HG03108 (cell line): Measurements from ENCODE around the gene PAX5.

Experiments used
- ATAC-seq: cut with Tn5 transposase; IDR thresholded peaks from one replicate; pipeline ENCODE4 v1.9.1; 2021; ENCODE audit warnings: moderate library complexity; ENCODE audit not compliant: unreplicated experiment

The PAX5 gene

DNA sequence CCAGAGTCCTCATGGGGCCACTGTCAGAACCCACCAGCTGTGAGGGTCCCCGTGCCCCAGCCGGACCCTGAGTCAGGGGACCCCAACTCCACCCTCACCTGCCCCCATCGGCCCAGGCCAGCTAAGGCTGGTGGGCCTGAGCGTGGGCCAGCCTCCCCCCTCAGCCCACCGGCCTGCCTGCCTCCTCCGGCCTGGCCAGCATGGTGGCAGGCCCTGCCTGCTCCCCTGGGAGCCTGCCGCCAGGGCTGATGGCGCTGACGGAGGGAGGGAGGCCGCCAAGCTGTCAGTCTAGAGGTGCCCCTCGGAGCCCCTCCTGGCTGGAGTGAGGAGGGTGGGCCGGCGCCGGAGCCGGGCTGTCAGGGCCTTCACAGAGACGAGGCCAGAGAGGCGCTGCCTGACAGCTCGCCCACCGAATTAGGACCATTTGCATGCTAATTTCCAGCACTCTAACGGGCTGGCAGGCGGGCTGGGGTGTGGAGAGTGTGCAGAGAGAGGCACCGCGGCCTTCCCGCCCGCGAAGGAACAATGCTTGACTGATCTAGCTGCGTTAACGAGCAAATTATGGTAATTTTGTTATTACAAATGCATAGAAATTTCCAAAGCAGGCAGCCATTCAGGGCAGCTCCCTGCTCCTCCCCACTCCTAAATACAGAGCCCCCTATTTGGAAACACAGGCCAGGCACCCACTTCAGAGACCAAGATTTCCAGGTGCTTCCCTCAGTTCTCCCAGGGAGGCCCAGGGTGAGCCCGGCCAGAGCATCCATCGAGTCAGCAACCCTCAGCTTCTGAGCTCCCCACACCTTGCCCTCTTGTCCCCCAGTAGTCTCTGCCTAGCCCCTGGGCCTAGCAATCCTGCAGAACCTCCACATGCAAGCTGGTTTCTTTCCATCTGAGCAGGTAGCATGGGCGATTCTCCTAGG, 169.3 kb downstream of the PAX5 start:
- no peak for ATAC-seq

DNA sequence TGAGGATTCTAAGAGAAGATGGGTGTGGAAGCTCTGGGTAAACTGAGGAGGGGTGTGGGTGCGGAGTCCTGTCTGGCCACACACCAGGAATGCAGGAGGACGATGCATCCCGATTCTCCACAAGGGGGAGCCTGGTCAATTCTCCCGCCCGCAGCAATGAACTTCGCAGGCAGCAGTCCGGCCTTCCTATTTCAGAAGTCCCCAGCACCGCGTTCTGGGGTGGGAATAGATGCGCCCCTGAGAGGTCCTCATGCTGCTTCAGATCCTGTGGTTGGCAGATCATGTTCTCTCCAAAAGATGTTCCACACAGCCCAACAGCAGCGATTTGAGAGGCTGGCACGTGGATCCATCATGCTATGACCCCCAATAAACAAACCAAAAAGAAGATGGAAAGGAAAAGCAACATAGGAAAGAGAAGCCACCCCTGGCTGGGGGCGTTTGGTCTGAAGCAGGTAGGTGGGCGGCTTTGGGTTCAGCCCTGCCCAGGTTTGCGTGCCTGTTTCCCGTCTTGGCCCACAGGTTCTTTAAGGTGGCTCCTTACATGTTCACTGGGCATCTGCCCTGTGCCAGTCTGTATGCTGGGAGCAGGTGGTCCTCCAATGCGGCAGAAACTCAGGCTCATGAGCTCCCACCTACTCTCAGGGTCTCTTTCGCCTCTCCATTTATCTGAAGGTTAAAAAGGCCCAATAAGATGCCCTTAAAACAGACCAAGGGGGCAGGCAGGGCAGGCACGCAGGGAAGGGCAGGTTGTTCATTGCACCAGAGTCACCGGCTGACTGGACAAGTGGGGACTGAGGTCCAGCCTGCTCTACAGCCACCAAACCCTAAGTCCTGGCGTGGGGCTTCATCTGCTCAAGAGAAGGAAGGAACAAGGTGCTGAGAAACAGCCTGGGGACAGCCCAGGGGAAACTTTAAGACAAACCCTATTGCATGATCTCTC, 171.6 kb downstream of the PAX5 start:
- ATAC-seq = no peak

DNA sequence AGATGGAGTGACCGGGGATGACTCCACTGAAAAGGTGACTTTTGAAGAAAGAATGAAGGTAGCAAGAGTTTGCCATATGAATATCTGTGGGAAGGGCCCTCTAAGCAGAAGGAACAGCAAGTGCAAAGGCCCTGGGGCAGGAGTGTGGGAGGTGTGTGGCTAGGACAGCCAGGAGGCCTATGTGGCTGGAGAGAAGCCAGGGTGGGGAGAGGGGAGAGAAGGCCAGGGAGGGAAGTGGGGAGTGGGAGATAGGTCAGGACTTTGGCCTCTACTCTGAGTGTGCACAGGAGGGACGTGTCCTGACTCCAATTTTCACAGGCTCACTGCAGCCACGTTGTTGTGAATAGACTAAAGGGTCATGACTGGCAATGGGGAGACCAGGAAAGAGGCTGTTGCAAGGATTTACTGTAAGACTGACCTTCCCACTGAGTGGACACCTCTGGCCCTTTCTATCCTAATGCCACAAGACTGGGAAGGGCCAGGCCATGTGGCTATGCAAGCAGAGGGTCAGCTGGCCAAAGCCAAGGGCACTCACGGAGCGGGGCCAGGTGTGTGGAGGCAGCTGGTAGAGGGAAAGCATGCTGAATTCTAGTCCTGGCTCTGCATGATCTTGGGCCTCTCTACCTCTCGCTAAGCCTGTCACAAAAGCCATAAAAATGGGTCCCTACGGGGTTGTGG, 172.4 kb downstream of the PAX5 start:
- no peak for ATAC-seq

DNA sequence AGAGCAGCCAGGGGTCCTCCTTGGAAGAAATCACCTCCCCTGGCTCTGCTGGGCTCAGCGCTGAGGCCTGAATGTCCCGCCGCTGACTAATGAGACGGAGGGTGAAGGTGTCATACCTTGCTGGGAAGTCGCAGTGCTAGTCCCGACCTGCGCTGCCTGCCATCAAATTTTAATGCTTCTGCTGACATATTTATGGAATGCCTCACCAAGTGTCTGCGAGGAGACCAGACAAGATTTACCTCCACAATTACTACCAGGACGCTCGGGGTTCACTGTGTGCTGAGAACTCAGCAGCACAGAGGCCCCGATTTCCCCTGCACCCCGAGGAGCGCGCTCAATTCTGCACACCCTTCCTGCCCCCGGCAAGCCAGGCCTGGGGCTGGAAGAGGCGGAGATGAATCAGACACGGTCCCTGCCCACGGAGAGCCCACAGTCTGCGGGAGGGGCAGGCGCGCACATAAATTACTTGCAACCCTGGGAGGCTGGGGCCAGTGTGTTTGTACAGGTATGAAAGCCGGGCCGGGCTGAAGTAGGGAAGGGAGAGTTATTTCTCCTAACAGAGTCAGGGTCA, 175.2 kb downstream of the PAX5 start:
- no peak for ATAC-seq

DNA sequence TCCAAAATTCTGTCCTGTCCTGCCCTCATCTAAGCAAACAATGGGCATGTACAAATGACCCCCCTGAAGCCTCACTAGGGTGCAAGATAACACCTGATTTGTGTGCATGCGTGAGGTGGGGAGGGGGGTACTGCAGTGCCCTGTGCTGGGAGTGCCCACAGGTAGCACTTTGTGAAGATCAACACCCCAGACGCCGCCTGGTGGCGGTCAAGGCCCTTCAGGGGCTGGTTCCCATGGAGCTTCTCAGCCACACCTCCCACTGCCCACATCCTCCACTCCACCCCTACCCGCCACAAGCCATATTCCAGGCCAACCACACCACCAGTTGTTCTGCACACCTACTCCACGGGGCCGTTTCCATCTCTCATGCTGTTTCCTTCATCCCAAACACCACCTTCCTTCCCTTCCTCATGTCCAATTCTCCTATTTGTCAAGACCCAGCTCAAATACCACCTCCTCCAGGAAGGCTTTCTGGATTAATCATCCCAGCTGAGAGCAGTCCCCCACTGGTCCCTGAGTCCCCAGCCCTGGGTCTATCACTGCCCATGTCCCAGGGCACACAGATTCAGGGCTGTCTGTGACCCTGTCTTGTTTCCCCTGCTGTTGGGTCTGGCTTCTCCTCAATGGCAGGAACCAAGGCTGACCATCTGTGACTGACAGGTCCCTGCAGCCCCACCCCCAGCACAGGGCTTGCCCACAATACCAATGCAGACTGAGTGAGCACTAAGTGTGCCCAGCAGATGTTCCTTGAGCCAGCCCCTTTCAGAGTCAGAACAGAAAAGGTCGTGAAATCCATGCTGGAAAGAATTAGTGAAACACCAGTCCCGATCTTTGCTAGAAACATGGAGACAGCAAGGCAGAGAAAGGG, 178.4 kb downstream of the PAX5 start:
- ATAC-seq = no peak

DNA sequence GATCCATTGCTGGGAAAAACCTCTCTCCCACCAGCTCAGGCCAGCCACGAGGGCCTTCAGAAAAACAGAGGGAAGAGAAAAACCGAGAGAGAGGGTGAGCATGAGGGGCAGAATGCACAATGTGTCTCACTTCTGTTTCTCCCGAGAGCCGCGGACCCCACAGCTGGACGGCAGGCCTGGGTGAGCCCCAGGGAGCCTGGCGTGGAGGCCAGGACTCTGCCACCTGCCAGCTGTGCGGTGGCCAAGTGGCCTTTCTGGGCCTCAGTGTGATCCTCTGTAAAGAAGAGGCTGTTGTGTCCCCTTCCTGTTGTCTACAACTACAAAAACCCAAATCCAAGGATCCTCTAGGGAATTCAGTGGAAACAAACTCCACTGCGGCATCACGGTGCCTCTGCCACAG, 179.3 kb downstream of the PAX5 start:
- no peak for ATAC-seq

DNA sequence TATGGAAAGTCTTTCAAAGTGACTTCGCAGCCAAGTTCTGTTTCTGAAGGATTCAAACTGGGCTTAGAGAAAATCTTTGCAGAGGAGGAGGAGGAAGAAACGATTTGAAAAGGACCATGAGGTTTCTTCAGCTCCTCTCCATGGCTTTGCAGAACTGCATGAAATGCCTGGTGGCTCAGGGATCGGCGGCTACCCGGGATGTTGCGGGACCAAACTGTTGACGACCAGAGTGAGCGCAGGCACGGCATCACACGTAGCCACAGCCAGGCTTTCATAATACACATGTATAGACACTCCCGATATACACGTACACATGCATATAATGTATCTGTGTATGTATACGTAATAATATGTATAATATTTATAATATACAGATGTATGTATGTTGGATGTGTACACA, 180.0 kb downstream of the PAX5 start:
- no peak for ATAC-seq

DNA sequence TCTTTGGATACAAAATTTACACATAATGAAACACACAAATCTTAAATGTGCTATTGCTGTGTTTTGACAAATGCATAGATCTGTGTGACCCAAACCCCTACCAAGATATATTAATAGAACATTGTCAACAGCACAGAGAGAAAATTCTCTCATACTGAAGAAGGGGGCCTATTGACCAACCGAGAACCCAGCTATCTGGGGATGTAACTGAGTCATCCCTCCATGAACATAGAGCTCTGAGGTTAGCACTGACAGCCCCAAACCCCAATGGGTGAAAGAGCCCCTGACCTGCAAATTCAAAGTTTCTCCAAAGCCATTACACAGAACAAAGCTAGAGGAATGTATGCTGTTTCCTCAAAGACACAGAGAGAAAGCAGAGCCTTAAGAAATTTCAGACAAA, 180.8 kb downstream of the PAX5 start:
- no peak for ATAC-seq

DNA sequence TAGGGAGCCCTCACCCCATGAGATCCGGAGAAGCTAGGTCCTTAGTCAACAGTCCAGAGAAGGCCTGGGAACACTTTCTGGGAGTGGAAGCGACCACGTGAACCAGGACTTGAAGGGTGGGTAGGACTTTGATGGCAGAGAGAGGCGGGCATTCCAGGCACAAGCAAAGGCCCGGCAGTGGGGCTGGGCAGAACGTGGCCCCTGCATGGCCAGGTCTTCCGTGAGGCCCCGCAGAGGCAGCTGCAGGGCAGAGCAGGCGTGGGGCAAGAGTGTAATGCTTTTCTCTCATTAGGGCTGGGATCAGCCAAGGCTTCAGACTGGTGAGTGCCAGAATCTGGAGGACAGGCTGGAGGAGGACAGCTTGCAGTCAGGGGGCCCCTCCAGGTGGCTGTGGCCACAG, 184.1 kb downstream of the PAX5 start:
- ATAC-seq = no peak

DNA sequence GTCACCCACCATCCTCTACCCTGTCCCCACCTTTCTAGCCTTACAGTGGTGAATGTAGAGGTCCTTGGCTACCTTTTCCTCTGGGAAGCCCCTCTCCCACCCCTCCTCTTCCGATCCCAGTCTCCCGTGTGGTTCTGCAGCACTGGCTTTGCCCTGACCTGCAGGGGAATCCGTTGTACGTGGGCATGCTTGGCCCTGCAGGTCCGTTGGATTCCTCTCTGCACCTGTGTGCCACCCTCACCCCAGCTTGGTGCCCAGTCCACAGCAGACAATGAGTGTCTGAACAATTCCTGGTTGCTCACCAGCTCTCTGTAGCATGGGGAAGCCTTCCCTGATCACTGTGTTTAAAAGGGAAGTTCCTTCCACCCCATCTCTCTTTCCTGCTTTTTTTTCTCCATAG, 185.1 kb downstream of the PAX5 start:
- ATAC-seq = no peak

DNA sequence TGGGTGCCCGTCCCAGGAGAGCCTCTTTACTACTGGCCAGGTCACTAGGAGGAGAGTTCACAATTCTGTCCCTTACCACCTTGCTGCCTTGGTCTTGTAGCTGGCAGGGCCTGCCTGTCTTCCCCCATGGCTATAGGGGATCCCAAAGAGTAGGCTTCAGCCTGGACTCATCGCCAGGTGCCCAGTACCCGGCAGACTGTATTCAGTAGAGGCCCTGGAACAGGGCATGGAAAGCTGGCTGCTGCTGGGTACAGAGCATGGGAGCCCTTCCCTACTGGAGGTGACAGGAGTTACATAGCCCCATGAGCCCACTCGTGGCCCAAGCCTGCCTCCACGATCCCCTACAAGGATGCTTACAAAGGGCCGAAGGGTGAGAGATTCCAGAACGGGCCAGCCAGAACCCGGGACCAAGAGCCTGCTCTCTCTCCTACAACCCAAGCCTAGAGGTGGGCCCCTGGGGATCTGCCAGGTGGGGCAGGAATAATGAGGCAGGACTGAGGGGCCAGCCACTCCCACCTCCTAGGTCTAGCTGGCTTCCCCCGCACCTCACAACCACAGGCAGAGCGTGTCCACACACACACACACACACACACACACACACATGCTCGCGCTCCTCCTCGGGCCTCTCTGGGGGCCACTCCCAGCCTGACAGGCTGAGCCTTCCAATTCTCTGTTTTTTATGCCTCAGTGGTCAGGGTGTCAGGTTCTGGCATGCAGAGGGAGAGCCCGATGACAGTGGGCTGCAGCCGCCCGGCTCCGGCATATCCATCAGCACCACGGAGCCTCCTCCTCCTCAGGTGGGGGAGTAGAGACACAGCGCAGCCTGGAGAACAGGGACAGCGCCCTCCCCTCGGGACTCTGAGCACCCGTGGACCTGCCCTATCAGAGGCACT, 186.0 kb downstream of the PAX5 start:
- no peak for ATAC-seq

DNA sequence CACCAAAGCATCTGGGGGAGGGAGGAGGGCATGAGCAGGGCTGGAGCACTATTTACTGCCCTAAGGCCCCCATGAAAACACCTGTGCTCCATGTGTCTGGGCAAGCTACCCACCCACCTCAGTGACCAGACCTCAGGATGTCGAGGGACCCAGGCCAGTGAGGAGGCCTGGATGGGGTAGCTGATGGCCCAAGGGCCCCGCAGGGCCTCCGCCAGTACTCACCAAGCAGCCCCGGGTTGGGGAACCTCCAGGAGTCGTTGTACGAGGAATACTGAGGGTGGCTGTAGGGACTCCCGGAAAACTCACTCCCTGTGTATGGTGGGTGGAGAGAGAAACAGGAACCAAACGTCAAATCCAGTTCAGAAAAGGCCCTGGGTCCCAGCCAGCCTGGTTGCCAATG, 187.4 kb downstream of the PAX5 start:
- ATAC-seq = no peak

DNA sequence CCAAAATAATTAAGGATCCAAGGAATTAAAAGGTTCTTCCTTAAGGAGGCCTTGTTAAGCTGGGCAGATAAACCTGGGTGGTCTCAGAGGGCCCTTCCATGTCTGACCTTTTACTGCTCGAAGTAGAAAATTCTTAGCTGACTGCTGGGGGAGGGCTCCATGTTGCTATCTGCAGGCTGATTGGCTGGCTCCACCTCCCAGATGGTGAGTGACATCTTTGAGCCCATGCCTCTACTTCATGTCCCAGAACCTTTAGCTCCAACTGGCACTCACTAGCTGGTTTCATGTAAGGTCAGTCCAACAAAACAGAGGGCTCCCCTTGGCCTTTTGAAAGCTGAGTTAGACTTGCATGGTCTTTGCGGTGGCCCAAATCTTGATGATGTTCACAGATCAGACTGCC, 188.2 kb downstream of the PAX5 start:
- ATAC-seq = no peak

DNA sequence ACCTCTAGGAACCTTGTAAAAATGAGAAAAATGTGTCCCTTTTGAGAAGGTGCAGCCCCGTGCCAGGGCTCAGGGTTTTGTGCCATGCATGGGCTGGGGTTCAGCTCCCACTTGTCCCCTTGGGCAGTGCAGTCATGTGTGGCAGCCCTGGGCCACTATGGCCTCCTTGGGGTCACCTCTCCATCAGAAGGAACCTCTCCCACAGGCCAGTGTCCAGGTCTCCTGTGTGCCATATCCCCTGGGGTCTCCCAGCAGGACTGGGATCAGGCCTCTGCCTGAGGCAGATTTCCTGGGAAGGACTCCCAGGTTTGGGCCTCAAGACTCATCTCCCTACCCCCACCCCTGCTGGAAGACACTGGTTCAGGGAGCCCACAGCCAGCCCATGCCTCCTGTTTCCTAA, 189.1 kb downstream of the PAX5 start:
- ATAC-seq = no peak

DNA sequence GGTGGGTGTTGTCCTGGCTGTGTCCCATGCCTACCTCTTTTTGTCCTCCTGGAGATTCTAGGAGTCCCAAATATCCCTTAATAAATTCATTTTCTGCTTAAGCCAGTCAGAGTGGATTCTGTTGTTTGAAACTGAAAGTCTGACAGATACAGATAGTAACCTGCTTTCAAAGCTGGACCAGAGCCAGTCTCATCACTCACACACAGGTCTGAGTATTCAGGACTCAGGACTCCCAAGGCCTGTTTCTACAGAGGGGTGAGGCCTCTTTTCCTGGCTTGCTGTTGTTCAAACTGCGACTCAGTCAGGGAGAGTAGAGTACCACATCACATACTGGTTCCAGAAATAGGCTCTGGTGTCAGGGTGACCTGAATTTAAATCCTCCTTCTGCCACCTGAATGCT, 190.1 kb downstream of the PAX5 start:
- no peak for ATAC-seq

DNA sequence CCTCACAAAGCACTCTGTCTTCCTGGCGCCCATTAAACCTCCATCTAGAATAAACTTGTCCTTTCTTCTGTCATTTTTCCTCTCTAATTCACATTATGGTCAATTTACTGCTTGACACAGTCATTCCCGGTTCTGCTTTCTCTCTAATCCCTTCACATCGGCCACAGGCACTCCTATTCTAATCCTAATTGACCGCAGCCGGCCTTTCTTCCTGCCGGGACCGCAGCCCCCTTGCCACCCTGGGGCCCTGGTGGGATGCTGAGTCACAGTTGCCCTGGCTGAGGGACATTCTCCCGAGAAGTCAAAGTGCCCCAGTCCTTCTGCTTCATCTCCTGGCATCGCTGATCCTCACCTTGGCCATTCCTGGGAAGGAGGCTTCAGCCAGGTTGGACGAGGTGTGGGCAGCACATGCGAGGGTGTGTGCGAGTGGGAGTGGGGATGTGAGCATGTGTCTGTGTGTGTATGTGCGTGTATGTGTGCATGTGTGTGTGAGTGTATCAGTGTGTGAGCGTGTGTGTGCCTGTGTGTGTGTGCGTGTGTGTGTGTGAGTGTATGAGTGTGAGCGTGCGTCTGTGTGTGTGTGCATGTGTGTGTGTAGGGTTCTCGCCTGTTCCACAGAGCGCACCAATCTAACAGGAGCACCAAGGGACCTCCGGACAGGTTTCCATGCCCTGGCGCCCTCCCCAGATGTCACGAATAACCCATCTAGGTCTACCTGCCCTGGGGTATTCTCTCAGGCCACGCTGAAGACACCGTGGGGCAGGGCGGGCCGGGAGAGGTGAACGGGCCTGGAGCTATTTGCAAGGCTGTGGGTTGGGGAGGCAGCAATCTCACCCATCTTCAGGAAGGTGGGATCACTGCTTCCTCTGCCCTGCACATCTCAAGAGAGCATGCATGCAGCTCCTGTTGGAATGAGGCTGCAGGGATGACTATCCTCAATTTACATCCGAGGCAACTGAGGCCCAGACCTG, 191.2 kb downstream of the PAX5 start:
- ATAC-seq = no peak

DNA sequence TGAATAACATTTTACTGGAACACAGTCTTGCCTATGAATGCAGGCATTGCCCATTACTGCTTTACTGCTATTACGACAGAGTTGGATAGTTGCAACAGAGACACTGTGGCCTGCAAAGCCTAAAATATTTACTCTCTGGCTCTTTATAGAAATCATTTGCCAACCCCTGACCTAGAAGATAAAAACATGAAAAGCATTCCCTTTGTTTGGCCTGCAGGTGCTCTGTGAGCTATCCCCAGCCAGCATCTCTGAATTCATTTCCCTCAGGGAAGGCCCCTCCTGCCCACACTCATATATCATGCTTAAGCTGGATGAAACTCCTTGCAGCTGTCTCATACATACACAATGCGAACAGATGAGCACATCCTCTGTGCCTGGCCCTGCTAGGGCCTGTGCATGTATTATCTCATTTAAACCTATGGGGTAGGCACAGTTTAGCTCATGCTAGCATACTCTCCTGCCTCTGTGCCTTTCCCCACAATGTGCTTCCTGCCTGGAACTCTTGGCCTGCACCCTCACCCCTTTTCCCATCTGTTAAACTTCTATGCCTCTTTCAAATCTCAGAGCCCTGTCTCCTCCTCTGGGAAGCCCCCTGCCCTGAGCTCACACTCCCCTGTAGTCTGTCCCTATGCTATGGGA, 193.1 kb downstream of the PAX5 start:
- no peak for ATAC-seq
